ENCODE data around the gene PPP1R12B. TPM values are rescaled to one million over a fixed set of nuclear protein-coding genes. Genes with fewer than 3 reads are reported as not detected.

PPP1R12B gene
- polyA plus RNA-seq, 2 donors = 7.5 to 14.7 TPM

DNA sequence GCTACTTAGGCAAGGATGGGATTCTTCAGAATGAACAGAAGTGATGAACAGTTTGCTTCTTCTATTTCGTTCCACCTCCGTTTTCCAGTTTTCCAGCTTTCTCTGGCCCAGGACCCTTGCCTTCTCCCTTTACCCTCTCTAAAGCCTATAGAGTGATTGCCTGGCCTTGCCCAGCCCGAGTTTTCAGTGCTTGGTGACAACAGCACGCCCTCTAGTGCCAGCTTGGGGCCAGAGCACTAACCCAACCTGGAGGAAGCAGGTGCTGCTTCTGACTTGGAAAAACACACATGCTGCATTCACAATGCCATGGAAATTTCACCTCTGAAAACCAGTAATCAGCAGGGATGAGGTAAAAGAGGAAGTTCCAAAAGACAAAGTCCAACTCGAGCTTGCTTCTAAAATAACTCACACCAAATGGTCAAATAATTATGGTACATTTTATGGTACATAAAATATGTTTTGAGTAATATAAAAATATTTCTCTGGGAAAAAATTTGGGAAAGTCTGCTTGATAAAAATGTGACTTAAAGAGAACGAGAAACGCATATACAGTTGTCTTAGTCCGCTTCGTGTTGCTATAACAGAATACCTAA, 32.8 kb upstream of the PPP1R12B start:
- Histone ChIP-seq H3K36me3 (ENCODE audit: control insufficient read depth in 2 of 2, insufficient read depth in 2 of 2, low read length in 1 of 2) (no peaks in the 10 kb centered on the region), H3K4me3 (ENCODE audit: low read depth in 1 of 2, low read length in 2 of 2) (no peak overlapping the region), H3K4me1 (ENCODE audit: control insufficient read depth in 2 of 2, insufficient read depth in 2 of 2, low read length in 1 of 2) (no peaks in the 10 kb centered on the region), H3K27me3 (ENCODE audit: control insufficient read depth in 1 of 2, insufficient read depth in 2 of 2, low read length in 2 of 2) (no peaks in the 10 kb centered on the region), H3K9me3 (ENCODE audit: control insufficient read depth in 2 of 2, insufficient read depth in 1 of 2, low read depth in 1 of 2, low read length in 1 of 2) (no peaks in the 10 kb centered on the region), H3K27ac (ENCODE audit: low read depth in 2 of 2, low read length in 1 of 2) (no peak overlapping the region)
- 22 to 26% methylated on average over 9 of the region's 9 CpGs for WGBS, 2 donors

DNA sequence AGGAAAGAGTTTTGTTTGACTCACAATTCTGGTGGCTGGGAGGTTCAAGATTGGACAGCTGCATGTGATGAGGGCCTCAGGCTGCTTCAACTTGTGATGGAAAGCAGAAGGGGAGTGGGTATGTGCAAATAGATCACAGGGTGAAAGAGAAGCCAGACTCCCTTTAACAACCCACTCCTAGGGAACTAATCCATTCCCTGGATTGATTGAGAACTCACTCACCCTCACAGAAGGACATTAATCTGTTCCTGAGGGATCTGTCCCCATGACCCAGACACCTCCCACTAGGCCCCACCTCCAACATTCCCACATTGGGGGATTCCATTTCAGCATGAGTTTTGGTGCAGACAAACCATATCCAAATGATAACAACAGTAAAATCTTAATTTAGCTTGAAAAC, 32.3 kb upstream of the PPP1R12B start:
- Histone ChIP-seq H3K36me3 (ENCODE audit: control insufficient read depth in 2 of 2, insufficient read depth in 2 of 2, low read length in 1 of 2) (no peaks in the 10 kb centered on the region), H3K4me1 (ENCODE audit: control insufficient read depth in 2 of 2, insufficient read depth in 2 of 2, low read length in 1 of 2) (no peaks in the 10 kb centered on the region), H3K27ac (ENCODE audit: low read depth in 2 of 2, low read length in 1 of 2) (no peak overlapping the region), H3K9me3 (ENCODE audit: control insufficient read depth in 2 of 2, insufficient read depth in 1 of 2, low read depth in 1 of 2, low read length in 1 of 2) (no peaks in the 10 kb centered on the region), H3K4me3 (ENCODE audit: low read depth in 1 of 2, low read length in 2 of 2) (no peak overlapping the region), H3K27me3 (ENCODE audit: control insufficient read depth in 1 of 2, insufficient read depth in 2 of 2, low read length in 2 of 2) (no peaks in the 10 kb centered on the region)

DNA sequence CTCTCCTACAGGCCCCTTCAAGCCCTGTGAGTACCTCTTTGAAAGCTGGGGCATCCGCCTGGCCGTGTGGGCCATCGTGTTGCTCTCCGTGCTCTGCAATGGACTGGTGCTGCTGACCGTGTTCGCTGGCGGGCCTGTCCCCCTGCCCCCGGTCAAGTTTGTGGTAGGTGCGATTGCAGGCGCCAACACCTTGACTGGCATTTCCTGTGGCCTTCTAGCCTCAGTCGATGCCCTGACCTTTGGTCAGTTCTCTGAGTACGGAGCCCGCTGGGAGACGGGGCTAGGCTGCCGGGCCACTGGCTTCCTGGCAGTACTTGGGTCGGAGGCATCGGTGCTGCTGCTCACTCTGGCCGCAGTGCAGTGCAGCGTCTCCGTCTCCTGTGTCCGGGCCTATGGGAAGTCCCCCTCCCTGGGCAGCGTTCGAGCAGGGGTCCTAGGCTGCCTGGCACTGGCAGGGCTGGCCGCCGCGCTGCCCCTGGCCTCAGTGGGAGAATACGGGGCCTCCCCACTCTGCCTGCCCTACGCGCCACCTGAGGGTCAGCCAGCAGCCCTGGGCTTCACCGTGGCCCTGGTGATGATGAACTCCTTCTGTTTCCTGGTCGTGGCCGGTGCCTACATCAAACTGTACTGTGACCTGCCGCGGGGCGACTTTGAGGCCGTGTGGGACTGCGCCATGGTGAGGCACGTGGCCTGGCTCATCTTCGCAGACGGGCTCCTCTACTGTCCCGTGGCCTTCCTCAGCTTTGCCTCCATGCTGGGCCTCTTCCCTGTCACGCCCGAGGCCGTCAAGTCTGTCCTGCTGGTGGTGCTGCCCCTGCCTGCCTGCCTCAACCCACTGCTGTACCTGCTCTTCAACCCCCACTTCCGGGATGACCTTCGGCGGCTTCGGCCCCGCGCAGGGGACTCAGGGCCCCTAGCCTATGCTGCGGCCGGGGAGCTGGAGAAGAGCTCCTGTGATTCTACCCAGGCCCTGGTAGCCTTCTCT, 30.3 kb upstream of the PPP1R12B start:
- no peak overlapping the region for H3K27ac ChIP-seq (ENCODE audit: low read depth in 2 of 2, low read length in 1 of 2)
- H3K4me3 ChIP-seq (ENCODE audit: low read depth in 1 of 2, low read length in 2 of 2) = no peak overlapping the region
- no peaks in the 10 kb centered on the region for H3K9me3 ChIP-seq (ENCODE audit: control insufficient read depth in 2 of 2, insufficient read depth in 1 of 2, low read depth in 1 of 2, low read length in 1 of 2)
- WGBS, 2 donors = 87 to 91% methylated on average over 52 of the region's 52 CpGs
- H3K4me1 ChIP-seq (ENCODE audit: control insufficient read depth in 2 of 2, insufficient read depth in 2 of 2, low read length in 1 of 2) = no peaks in the 10 kb centered on the region
- no peaks in the 10 kb centered on the region for H3K36me3 ChIP-seq (ENCODE audit: control insufficient read depth in 2 of 2, insufficient read depth in 2 of 2, low read length in 1 of 2)
- no peaks in the 10 kb centered on the region for H3K27me3 ChIP-seq (ENCODE audit: control insufficient read depth in 1 of 2, insufficient read depth in 2 of 2, low read length in 2 of 2)

DNA sequence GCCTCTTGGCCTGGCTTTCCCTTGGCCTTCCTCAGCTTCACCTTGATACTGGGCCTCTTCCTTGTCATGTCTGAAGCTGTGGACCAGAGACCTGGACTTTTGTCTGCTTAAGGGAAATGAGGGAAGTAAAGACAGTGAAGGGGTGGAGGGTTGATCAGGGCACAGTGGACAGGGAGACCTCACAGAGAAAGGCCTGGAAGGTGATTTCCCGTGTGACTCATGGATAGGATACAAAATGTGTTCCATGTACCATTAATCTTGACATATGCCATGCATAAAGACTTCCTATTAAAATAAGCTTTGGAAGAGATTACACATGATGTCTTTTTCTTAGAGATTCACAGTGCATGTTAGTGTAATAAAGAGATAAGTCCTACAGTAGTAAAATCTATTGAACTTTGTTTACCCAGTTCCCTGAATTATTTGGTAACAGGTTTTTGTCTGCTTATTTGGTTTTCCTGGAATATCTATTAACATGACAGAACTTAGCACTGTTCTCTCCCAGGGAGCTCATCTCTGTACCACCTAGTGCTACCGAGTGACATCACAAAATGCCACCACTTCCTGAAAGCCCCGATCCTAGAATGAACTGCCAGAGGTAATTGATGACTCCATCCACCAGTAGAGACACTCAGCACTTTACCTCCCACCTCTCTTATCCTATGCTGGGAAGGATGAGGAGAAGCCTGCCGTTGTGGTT, 29.0 kb upstream of the PPP1R12B start:
- no peaks in the 10 kb centered on the region for H3K4me1 ChIP-seq (ENCODE audit: control insufficient read depth in 2 of 2, insufficient read depth in 2 of 2, low read length in 1 of 2)
- no peaks in the 10 kb centered on the region for H3K9me3 ChIP-seq (ENCODE audit: control insufficient read depth in 2 of 2, insufficient read depth in 1 of 2, low read depth in 1 of 2, low read length in 1 of 2)
- H3K4me3 ChIP-seq (ENCODE audit: low read depth in 1 of 2, low read length in 2 of 2) = no peak overlapping the region
- H3K27me3 ChIP-seq (ENCODE audit: control insufficient read depth in 1 of 2, insufficient read depth in 2 of 2, low read length in 2 of 2) = no peaks in the 10 kb centered on the region
- no peak overlapping the region for H3K27ac ChIP-seq (ENCODE audit: low read depth in 2 of 2, low read length in 1 of 2)
- H3K36me3 ChIP-seq (ENCODE audit: control insufficient read depth in 2 of 2, insufficient read depth in 2 of 2, low read length in 1 of 2) = no peaks in the 10 kb centered on the region
- WGBS, 2 donors = 59 to 69% methylated on average over 4 of the region's 4 CpGs

DNA sequence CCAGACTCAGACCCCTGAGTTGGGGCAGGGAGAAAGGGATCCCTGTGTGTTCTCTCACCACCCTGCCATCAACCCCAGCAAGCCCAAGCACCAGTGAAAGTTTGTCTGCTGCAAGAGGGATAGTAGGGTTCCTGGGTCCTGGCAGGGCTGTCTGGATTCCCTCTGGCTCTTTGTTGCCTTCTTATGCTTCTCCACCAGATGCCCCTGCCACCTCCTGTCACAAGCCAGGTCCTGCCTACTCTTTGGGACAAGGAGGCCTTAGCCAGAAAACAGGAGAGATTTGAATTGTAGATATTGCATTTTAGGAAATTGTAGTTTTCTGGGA, 28.5 kb upstream of the PPP1R12B start:
- Histone ChIP-seq H3K4me3 (ENCODE audit: low read depth in 1 of 2, low read length in 2 of 2) (no peak overlapping the region), H3K27ac (ENCODE audit: low read depth in 2 of 2, low read length in 1 of 2) (no peak overlapping the region), H3K36me3 (ENCODE audit: control insufficient read depth in 2 of 2, insufficient read depth in 2 of 2, low read length in 1 of 2) (no peaks in the 10 kb centered on the region), H3K9me3 (ENCODE audit: control insufficient read depth in 2 of 2, insufficient read depth in 1 of 2, low read depth in 1 of 2, low read length in 1 of 2) (no peaks in the 10 kb centered on the region), H3K4me1 (ENCODE audit: control insufficient read depth in 2 of 2, insufficient read depth in 2 of 2, low read length in 1 of 2) (no peaks in the 10 kb centered on the region), H3K27me3 (ENCODE audit: control insufficient read depth in 1 of 2, insufficient read depth in 2 of 2, low read length in 2 of 2) (no peaks in the 10 kb centered on the region)

DNA sequence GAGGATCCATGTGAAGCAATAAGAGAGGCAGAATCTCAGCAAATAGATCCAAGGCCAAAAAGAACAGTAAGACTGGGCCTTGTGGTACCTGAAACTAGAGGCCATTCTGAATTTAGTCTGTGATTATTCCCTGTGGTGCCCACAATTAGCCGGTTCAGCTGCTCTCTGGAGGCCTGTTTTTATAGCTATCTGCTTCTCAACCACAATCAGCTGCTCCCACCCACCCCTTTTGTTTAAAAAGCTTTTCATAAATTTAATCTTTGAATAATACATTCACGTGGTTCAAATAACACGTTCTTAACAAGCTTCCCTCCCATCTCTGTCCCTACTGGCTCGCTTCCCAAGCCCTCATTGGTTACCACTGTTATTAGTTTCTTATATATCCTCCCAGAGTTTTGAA, 24.8 kb upstream of the PPP1R12B start:
- WGBS, 2 donors = 66 to 75% methylated on average over 4 of the region's 4 CpGs
- no peaks in the 10 kb centered on the region for H3K4me1 ChIP-seq (ENCODE audit: control insufficient read depth in 2 of 2, insufficient read depth in 2 of 2, low read length in 1 of 2)
- H3K4me3 ChIP-seq (ENCODE audit: low read depth in 1 of 2, low read length in 2 of 2) = no peak overlapping the region
- no peak overlapping the region for H3K27ac ChIP-seq (ENCODE audit: low read depth in 2 of 2, low read length in 1 of 2)
- H3K27me3 ChIP-seq (ENCODE audit: control insufficient read depth in 1 of 2, insufficient read depth in 2 of 2, low read length in 2 of 2) = no peaks in the 10 kb centered on the region
- no peaks in the 10 kb centered on the region for H3K9me3 ChIP-seq (ENCODE audit: control insufficient read depth in 2 of 2, insufficient read depth in 1 of 2, low read depth in 1 of 2, low read length in 1 of 2)
- H3K36me3 ChIP-seq (ENCODE audit: control insufficient read depth in 2 of 2, insufficient read depth in 2 of 2, low read length in 1 of 2) = no peaks in the 10 kb centered on the region

DNA sequence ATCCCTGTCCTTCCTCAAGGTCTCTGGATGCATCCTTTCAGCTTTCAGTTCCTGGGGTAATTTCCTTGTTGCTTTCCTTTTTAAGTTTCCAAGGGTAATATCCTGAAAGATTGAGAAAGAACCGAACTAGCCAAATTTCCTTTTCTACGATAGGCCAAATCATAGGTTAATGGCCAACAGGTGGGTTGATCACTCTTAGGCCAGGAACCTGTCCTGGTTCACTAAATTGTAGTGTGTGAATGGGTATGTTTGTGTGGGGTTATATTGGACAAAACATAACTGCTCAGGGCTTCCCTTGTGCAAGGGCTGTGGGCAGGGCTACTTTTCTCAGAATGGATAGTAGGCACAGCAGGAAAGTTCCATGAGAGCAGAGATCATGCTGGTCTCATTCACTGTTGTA, 23.9 kb upstream of the PPP1R12B start:
- Histone ChIP-seq H3K4me1 (ENCODE audit: control insufficient read depth in 2 of 2, insufficient read depth in 2 of 2, low read length in 1 of 2) (no peaks in the 10 kb centered on the region), H3K36me3 (ENCODE audit: control insufficient read depth in 2 of 2, insufficient read depth in 2 of 2, low read length in 1 of 2) (no peaks in the 10 kb centered on the region), H3K27ac (ENCODE audit: low read depth in 2 of 2, low read length in 1 of 2) (no peak overlapping the region), H3K9me3 (ENCODE audit: control insufficient read depth in 2 of 2, insufficient read depth in 1 of 2, low read depth in 1 of 2, low read length in 1 of 2) (no peaks in the 10 kb centered on the region), H3K27me3 (ENCODE audit: control insufficient read depth in 1 of 2, insufficient read depth in 2 of 2, low read length in 2 of 2) (no peaks in the 10 kb centered on the region), H3K4me3 (ENCODE audit: low read depth in 1 of 2, low read length in 2 of 2) (no peak overlapping the region)
- WGBS, 2 donors = 90 to 91% methylated on average over 2 of the region's 2 CpGs

DNA sequence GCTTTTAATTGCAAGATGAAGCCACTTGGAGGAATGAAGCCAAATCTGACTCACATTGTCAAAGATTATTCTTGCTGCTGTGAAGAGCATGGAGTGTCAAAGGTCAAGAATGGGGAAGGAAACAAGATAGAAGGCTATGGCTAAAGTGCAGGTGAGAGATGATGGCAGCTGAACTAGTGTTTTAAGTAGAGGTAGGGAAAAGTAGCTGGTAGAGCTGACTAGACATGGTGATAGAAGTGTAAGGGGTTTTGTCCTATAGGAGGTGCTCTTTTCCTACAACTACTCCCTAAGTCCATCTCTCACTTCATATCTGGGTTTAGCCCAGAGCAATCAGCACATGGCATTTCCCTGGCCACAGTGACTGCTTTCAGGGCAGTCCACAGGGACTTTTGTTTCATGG, 18.6 kb upstream of the PPP1R12B start:
- no peak overlapping the region for H3K27ac ChIP-seq (ENCODE audit: low read depth in 2 of 2, low read length in 1 of 2)
- no peaks in the 10 kb centered on the region for H3K36me3 ChIP-seq (ENCODE audit: control insufficient read depth in 2 of 2, insufficient read depth in 2 of 2, low read length in 1 of 2)
- H3K9me3 ChIP-seq (ENCODE audit: control insufficient read depth in 2 of 2, insufficient read depth in 1 of 2, low read depth in 1 of 2, low read length in 1 of 2) = no peaks in the 10 kb centered on the region
- no peak overlapping the region for H3K4me3 ChIP-seq (ENCODE audit: low read depth in 1 of 2, low read length in 2 of 2)
- H3K4me1 ChIP-seq (ENCODE audit: control insufficient read depth in 2 of 2, insufficient read depth in 2 of 2, low read length in 1 of 2) = no peaks in the 10 kb centered on the region
- H3K27me3 ChIP-seq (ENCODE audit: control insufficient read depth in 1 of 2, insufficient read depth in 2 of 2, low read length in 2 of 2) = no peaks in the 10 kb centered on the region

DNA sequence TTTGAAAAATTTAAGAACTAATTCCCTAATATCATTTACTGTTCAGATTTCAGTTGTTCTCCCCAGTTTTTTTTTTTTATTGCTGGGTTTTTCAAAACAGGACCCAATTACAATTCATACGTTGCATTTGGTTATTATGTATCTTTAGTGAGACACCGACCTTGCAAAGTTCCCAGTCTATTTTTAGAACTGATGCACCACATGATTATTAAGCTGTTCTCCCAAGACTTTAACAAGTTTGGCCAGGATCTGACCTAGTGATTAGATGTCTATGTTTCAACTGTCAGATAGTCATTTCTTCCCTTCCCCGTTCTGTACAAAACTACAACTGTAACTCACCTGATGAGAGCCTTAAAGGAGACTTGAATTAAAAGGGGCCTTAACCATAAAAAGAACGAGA, 14.6 kb upstream of the PPP1R12B start:
- 69% methylated on average over 4 of the region's 4 CpGs for WGBS, 2 donors
- H3K36me3 ChIP-seq (ENCODE audit: control insufficient read depth in 2 of 2, insufficient read depth in 2 of 2, low read length in 1 of 2) = no peaks in the 10 kb centered on the region

More for the DNA sequence above, 14.6 kb upstream of the PPP1R12B start:
- no peaks in the 10 kb centered on the region for H3K4me1 ChIP-seq (ENCODE audit: control insufficient read depth in 2 of 2, insufficient read depth in 2 of 2, low read length in 1 of 2)
- no peaks in the 10 kb centered on the region for H3K27me3 ChIP-seq (ENCODE audit: control insufficient read depth in 1 of 2, insufficient read depth in 2 of 2, low read length in 2 of 2)
- H3K4me3 ChIP-seq (ENCODE audit: low read depth in 1 of 2, low read length in 2 of 2) = no peak overlapping the region
- no peaks in the 10 kb centered on the region for H3K9me3 ChIP-seq (ENCODE audit: control insufficient read depth in 2 of 2, insufficient read depth in 1 of 2, low read depth in 1 of 2, low read length in 1 of 2)
- no peak overlapping the region for H3K27ac ChIP-seq (ENCODE audit: low read depth in 2 of 2, low read length in 1 of 2)

Data from esophagus (tissue), 2 donors.